Neural cell (in vitro differentiated cells): Measurements from ENCODE around the gene SLC12A4. TPM values are rescaled to one million over a fixed set of nuclear protein-coding genes. Genes with fewer than 3 reads are reported as not detected.
"Not testable (repeated sequence)": the region's sequence is repeated elsewhere in the genome, so short reads cannot be mapped to it uniquely, and the experiment has no call there.

Experiments used
- H2AFZ ChIP-seq: fragments of 200-600, 300-800 bp; sonication (generic), shearing (Covaris generic); 2 replicates; pipeline ENCODE4 v1.6.0; 2014; ENCODE audit warnings: low read depth, mild to moderate bottlenecking, antibody characterized with exemption, low read length, moderate library complexity
- H3F3A ChIP-seq: fragments of 200-600 bp; shearing (Covaris generic); 2 replicates; pipeline ENCODE4 v1.6.1; 2016; ENCODE audit warnings: mild to moderate bottlenecking, moderate library complexity, mixed read lengths, antibody characterized with exemption, low read length; ENCODE audit not compliant: insufficient read depth, poor library complexity, severe bottlenecking
- H3K27ac ChIP-seq: fragments of 200-600, 300-800 bp; sonication (generic), shearing (Covaris generic); 2 replicates; pipeline ENCODE4 v1.5.1; 2014; ENCODE audit warnings: mild to moderate bottlenecking, low read length, moderate library complexity
- H3K27me3 ChIP-seq: fragments of 300-800, 200-600 bp; sonication (generic), shearing (Covaris generic); 2 replicates; pipeline ENCODE4 v1.6.0; 2014; ENCODE audit warnings: mild to moderate bottlenecking, low read depth, low read length, moderate library complexity; ENCODE audit not compliant: insufficient read depth
- H3K36me3 ChIP-seq: fragments of 300-800, 200-600 bp; sonication (generic), shearing (Covaris generic); 2 replicates; pipeline ENCODE4 v1.5.1; 2014; ENCODE audit warnings: mild to moderate bottlenecking, antibody characterized with exemption, low read length, moderate library complexity; ENCODE audit not compliant: insufficient read depth
- H3K4me2 ChIP-seq: fragments of 300-800, 200-600 bp; sonication (generic), shearing (Covaris generic); 2 replicates; pipeline ENCODE4 v1.6.0; 2014; ENCODE audit warnings: mild to moderate bottlenecking, low read length
- H3K4me3 ChIP-seq: fragments of 300-800, 200-600 bp; sonication (generic), shearing (Covaris generic); 2 replicates; pipeline ENCODE4 v1.5.1; 2014; ENCODE audit warnings: mild to moderate bottlenecking, low read length, moderate library complexity
- H3K79me2 ChIP-seq: fragments of 200-600 bp; shearing (Covaris generic); replicated peaks from 2 replicates; pipeline ENCODE4 v1.6.0; 2014; ENCODE audit warnings: mild to moderate bottlenecking, low read length, moderate library complexity; ENCODE audit not compliant: insufficient read depth
- H3K9ac ChIP-seq: fragments of 300-800, 200-600 bp; sonication (generic), shearing (Covaris generic); 2 replicates; pipeline ENCODE4 v1.6.1; 2016; ENCODE audit warnings: mild to moderate bottlenecking, low read length, mixed read lengths
- H3K9me2 ChIP-seq: fragments of 200-600 bp; shearing (Covaris generic); 2 replicates; pipeline ENCODE4 v1.6.1; 2016; ENCODE audit warnings: mild to moderate bottlenecking, low read length, mixed read lengths; ENCODE audit not compliant: insufficient read depth
- H3K9me3 ChIP-seq: fragments of 200-600, 300-800 bp; sonication (generic), shearing (Covaris generic); 2 replicates; pipeline ENCODE4 v1.6.1; 2016; ENCODE audit warnings: mild to moderate bottlenecking, mixed run types, low read length, moderate library complexity, mixed read lengths
- H4K20me1 ChIP-seq: fragments of 200-600 bp; shearing (Covaris generic); 2 replicates; pipeline ENCODE4 v1.6.1; 2016; ENCODE audit warnings: mild to moderate bottlenecking, mixed run types; ENCODE audit not compliant: insufficient read depth
- EP300 ChIP-seq: fragments of 450-650 bp; conservative IDR thresholded peaks from 2 replicates; pipeline ENCODE4 v1.6.1; 2014; ENCODE audit warnings: antibody characterized with exemption, mild to moderate bottlenecking, moderate library complexity; ENCODE audit not compliant: poor library complexity, severe bottlenecking
- EZH2 ChIP-seq: fragments of 200-600, 300-800 bp; shearing (Covaris generic), sonication (generic); IDR thresholded peaks from 2 replicates; pipeline ENCODE4 v1.6.1; 2014; ENCODE audit warnings: antibody characterized with exemption, low read length, borderline replicate concordance, mild to moderate bottlenecking; ENCODE audit not compliant: insufficient read depth, poor library complexity, severe bottlenecking
- MXI1 ChIP-seq: fragments of 450-650 bp; conservative IDR thresholded peaks from 2 replicates; pipeline ENCODE4 v1.6.1; 2014; ENCODE audit warnings: antibody characterized with exemption, mild to moderate bottlenecking; ENCODE audit not compliant: poor library complexity, severe bottlenecking
- POLR2AphosphoS5 ChIP-seq: IDR thresholded peaks from 2 replicates; pipeline ENCODE4 v1.6.1; 2012
- RAD21 ChIP-seq: fragments of 450-650 bp; conservative IDR thresholded peaks from 2 replicates; pipeline ENCODE4 v1.6.1; 2014; ENCODE audit warnings: antibody characterized with exemption, mild to moderate bottlenecking, moderate library complexity
- SMC3 ChIP-seq: fragments of 450-650 bp; conservative IDR thresholded peaks from 2 replicates; pipeline ENCODE4 v1.6.1; 2014; ENCODE audit warnings: antibody characterized with exemption, mild to moderate bottlenecking, moderate library complexity; ENCODE audit not compliant: poor library complexity
- TAF1 ChIP-seq: IDR thresholded peaks from 2 replicates; pipeline ENCODE4 v1.6.1; 2012; ENCODE audit warnings: low read depth
- polyA plus RNA-seq: library from polyadenylated mRNA; depleted of rRNA; stranded (reverse); fragments of >200 nt; gene quantifications from 2 replicates; pipeline ENCODE4 v1.2.3, GENCODE V29; 2014
- TF ChIP-seq, protein P1 (sequence below): IDR thresholded peaks from 2 replicates; pipeline ENCODE4 v1.6.1; 2012; ENCODE audit warnings: borderline replicate concordance
- TF ChIP-seq, protein P2 (sequence below): fragments of 450-650 bp; IDR thresholded peaks from 2 replicates; pipeline ENCODE4 v1.5.1; 2014; ENCODE audit warnings: antibody characterized with exemption, mild to moderate bottlenecking, moderate library complexity; ENCODE audit not compliant: poor library complexity, severe bottlenecking

SLC12A4 gene
- polyA plus RNA-seq, 1 donor from 2014 or later, result 0.11 TPM

DNA sequence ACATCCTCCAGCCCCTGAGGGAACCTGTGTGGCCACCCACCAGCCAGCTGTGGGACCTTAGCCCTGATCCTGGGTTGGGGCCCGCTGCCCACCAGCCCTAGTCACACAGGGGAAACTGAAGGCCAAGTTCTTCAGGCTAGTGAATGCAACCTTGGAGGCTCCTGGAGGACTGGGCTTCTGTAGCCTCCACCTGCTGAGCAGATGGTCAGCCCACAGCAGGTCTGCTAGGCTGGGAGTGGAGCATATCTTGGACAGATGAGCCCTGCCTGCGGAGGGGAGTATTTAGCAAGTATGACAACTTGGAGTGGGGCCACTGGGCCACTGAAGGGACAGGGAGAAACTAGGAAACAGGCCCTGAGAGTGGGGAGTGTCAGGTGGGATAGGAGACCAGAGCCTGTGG lies 7.8 kb upstream of the SLC12A4 start:
- H2AFZ ChIP-seq, result no peak overlapping the region
- H3K27ac ChIP-seq, result no peak overlapping the region
- no peaks in the 10 kb centered on the region for H3K79me2 ChIP-seq
- no peaks in the 10 kb centered on the region for H3K9me2 ChIP-seq
- no peak overlapping the region for H3K4me3 ChIP-seq
- H3K9me3 ChIP-seq, result no peaks in the 10 kb centered on the region
- H3K4me2 ChIP-seq, result no peak overlapping the region
- no peaks in the 10 kb centered on the region for H3K27me3 ChIP-seq
- no peaks in the 10 kb centered on the region for H4K20me1 ChIP-seq
- no peaks in the 10 kb centered on the region for H3K36me3 ChIP-seq
- no peak overlapping the region for H3K9ac ChIP-seq
- TF ChIP-seq MXI1 (no peak), TAF1 (no peak), POLR2AphosphoS5 (no peak), EZH2 (no peak), EP300 (no peak), RAD21 (no peak), SMC3 (no peak)
- TF ChIP-seq, protein P1, sequence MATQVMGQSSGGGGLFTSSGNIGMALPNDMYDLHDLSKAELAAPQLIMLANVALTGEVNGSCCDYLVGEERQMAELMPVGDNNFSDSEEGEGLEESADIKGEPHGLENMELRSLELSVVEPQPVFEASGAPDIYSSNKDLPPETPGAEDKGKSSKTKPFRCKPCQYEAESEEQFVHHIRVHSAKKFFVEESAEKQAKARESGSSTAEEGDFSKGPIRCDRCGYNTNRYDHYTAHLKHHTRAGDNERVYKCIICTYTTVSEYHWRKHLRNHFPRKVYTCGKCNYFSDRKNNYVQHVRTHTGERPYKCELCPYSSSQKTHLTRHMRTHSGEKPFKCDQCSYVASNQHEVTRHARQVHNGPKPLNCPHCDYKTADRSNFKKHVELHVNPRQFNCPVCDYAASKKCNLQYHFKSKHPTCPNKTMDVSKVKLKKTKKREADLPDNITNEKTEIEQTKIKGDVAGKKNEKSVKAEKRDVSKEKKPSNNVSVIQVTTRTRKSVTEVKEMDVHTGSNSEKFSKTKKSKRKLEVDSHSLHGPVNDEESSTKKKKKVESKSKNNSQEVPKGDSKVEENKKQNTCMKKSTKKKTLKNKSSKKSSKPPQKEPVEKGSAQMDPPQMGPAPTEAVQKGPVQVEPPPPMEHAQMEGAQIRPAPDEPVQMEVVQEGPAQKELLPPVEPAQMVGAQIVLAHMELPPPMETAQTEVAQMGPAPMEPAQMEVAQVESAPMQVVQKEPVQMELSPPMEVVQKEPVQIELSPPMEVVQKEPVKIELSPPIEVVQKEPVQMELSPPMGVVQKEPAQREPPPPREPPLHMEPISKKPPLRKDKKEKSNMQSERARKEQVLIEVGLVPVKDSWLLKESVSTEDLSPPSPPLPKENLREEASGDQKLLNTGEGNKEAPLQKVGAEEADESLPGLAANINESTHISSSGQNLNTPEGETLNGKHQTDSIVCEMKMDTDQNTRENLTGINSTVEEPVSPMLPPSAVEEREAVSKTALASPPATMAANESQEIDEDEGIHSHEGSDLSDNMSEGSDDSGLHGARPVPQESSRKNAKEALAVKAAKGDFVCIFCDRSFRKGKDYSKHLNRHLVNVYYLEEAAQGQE, result no peak
- TF ChIP-seq, protein P2, sequence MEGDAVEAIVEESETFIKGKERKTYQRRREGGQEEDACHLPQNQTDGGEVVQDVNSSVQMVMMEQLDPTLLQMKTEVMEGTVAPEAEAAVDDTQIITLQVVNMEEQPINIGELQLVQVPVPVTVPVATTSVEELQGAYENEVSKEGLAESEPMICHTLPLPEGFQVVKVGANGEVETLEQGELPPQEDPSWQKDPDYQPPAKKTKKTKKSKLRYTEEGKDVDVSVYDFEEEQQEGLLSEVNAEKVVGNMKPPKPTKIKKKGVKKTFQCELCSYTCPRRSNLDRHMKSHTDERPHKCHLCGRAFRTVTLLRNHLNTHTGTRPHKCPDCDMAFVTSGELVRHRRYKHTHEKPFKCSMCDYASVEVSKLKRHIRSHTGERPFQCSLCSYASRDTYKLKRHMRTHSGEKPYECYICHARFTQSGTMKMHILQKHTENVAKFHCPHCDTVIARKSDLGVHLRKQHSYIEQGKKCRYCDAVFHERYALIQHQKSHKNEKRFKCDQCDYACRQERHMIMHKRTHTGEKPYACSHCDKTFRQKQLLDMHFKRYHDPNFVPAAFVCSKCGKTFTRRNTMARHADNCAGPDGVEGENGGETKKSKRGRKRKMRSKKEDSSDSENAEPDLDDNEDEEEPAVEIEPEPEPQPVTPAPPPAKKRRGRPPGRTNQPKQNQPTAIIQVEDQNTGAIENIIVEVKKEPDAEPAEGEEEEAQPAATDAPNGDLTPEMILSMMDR, result no peak
- H3F3A ChIP-seq, result no peaks in the 10 kb centered on the region

DNA sequence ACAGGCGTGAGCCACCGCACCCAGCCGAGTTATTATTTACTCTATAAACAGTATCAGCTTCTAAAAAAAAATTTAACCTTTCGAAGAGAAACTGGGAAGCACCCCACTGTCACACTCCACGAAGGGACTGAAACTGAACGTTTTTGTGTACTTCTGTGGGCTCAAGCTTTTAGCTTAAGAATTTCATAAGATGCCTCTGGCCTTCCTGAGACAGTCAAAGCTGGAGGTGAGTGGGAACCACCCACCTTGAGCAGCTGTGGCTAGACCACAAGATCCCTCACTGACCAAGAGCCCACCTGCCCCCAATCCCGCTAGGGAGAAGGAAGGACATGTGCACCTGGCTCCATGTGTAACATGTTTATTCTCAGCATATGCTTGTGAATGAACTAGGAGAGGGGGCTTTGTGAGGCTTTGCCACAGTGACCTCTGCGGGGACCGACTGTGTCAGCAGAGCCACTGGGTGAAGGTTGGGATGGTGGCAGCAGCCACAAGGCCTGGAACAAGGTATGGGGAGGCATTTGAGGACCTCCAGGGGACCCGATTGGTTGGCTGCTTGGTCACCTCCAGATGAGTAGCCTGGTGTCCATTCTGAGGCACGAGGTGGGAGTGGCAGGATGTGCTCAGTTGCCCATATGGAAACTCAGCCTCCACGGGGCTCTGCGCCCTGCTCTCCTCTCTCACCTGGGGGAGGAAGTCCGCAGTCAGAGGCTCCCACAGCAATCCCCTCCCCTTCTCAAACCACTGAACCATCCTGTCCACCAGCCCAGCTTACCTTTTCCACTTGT lies 7.1 kb upstream of the SLC12A4 start:
- Histone ChIP-seq H3K9me2 (no peaks in the 10 kb centered on the region), H3K4me3 (no peak overlapping the region), H3K4me2 (no peak overlapping the region), H3F3A (no peaks in the 10 kb centered on the region), H3K79me2 (no peaks in the 10 kb centered on the region), H3K27me3 (no peaks in the 10 kb centered on the region), H3K9ac (no peak overlapping the region), H3K9me3 (no peaks in the 10 kb centered on the region), H3K27ac (no peak overlapping the region), H3K36me3 (no peaks in the 10 kb centered on the region), H4K20me1 (no peaks in the 10 kb centered on the region), H2AFZ (no peak overlapping the region)
- TF ChIP-seq EP300 (no peak), EZH2 (no peak)
- TF ChIP-seq, protein P2, result no peak

DNA sequence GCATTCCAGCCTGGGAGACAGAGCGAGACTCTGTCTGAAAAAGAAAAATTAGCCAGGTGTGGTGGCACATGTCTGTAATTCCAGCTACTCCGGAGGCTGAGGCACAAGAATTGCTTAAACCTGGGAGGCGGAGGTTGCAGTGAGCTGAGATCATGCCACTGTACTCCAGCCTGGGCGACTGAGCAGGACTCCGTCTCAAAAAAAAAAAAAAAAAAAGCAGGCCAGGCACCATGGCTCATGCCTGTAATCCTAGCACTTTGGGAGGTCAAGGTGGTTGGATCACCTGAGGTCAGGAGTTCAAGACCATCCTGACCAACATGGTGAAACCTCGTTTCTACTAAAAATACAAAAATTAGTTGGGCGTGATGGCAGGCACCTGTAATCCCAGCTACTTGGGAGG lies 3.8 kb upstream of the SLC12A4 start:
- H3F3A ChIP-seq, H3K27ac ChIP-seq, H3K4me3 ChIP-seq, H2AFZ ChIP-seq, H3K9me2 ChIP-seq, H3K36me3 ChIP-seq, H3K79me2 ChIP-seq, H3K4me2 ChIP-seq, H4K20me1 ChIP-seq, H3K9ac ChIP-seq, H3K9me3 ChIP-seq: not testable (repeated sequence)
- peaks cover 25% of the 10 kb centered on the region for H3K27me3 ChIP-seq
